Vagina (tissue), 2 donors: ENCODE measurements around the gene DOCK2. TPM values are rescaled to one million over a fixed set of nuclear protein-coding genes. Genes with fewer than 3 reads are reported as not detected.

Source experiments
- DNase-seq, 2 donors: peaks; one replicate each; pipeline ENCODE4 v3.0.0-alpha.2; 2017; ENCODE audit errors: extremely low spot score in 2 of 2
- H3K27ac ChIP-seq: fragments of 200-600 bp; sonication (generic); one replicate; pipeline ENCODE4 v1.5.1; 2019
- H3K27me3 ChIP-seq: fragments of 200-600 bp; sonication (generic); one replicate; pipeline ENCODE4 v1.5.1; 2019
- H3K36me3 ChIP-seq, 2 donors: fragments of 200-600 bp; sonication (generic); one replicate each; pipeline ENCODE4 v1.5.1; 2017 to 2019
- H3K4me1 ChIP-seq: fragments of 200-600 bp; sonication (generic); one replicate; pipeline ENCODE4 v1.5.1; 2019
- H3K4me3 ChIP-seq, 2 donors: fragments of 200-600 bp; sonication (generic); 1 replicate in 1 of 2; 2 replicates in 1 of 2; pipeline ENCODE4 v1.5.1; 2016 to 2019
- H3K9me3 ChIP-seq: fragments of 200-600 bp; sonication (generic); one replicate; pipeline ENCODE4 v1.5.1; 2019
- CTCF ChIP-seq, 3 experiments: fragments of 450-650 bp in 2 of 3; fragments of 200-600 bp in 1 of 3; sonication (generic) in 1 of 3; IDR thresholded peaks; one replicate each; pipeline ENCODE4 v1.5.1; 2017 to 2019; ENCODE audit warnings: antibody characterized with exemption in 3 of 3, mild to moderate bottlenecking in 2 of 3, moderate library complexity in 2 of 3
- POLR2A ChIP-seq, 2 donors: fragments of 450-650 bp; IDR thresholded peaks; one replicate each; pipeline ENCODE4 v1.6.1; 2017; ENCODE audit warnings: antibody characterized with exemption in 2 of 2, mild to moderate bottlenecking in 2 of 2, moderate library complexity in 2 of 2
- POLR2AphosphoS5 ChIP-seq, 2 donors: sonication (generic); formaldehyde crosslinking; IDR thresholded peaks; one replicate each; pipeline ENCODE4 v1.9.0; 2017; ENCODE audit warnings: antibody characterized with exemption in 2 of 2, mild to moderate bottlenecking in 2 of 2, low read depth in 1 of 2; ENCODE audit not compliant: insufficient read depth in 1 of 2
- intact Hi-C: fragments of 100-400 bp; cut with DNase I; formaldehyde crosslinking; loops from one replicate; pipeline ENCODE4 v1.15.1; 2023
- total RNA-seq: library from RNA; depleted of rRNA; stranded (reverse); fragments of >200 nt; gene quantifications from one replicate; pipeline ENCODE4 v1.2.3, GENCODE V29; 2016

Gene DOCK2
- total RNA-seq, 1 donor from 2014 or later = 18.2 TPM

GRCh38 chr5:169847519-169847918, 210.4 kb downstream of the DOCK2 start:
- Histone ChIP-seq H3K27ac (no peak overlapping the region), H3K4me1 (no peaks in the 10 kb centered on the region), H3K36me3 (no peaks in the 10 kb centered on the region), H3K4me3 (no peak overlapping the region), H3K9me3 (no peaks in the 10 kb centered on the region), H3K27me3 (no peaks in the 10 kb centered on the region)
- no peak for DNase-seq
- no peak for TF ChIP-seq POLR2AphosphoS5 (IDR thresholded peaks at IDR 0.05; ENCODE audit: insufficient read depth in 1 of 2, low read depth in 1 of 2)
- no peak for TF ChIP-seq CTCF (IDR thresholded peaks at IDR 0.05)
- no peak for TF ChIP-seq POLR2A (IDR thresholded peaks at IDR 0.05)
- intact Hi-C loops = no loop called here

- Histone ChIP-seq H3K27ac (no peak overlapping the region), H3K36me3 (no peaks in the 10 kb centered on the region), H3K27me3 (no peaks in the 10 kb centered on the region), H3K4me3 (no peak overlapping the region), H3K4me1 (no peaks in the 10 kb centered on the region), H3K9me3 (no peaks in the 10 kb centered on the region)
- no peak for DNase-seq
- intact Hi-C loops = no loop called here
- TF ChIP-seq POLR2A (IDR thresholded peaks at IDR 0.05) (no peak), POLR2AphosphoS5 (IDR thresholded peaks at IDR 0.05; ENCODE audit: insufficient read depth in 1 of 2, low read depth in 1 of 2) (no peak), CTCF (IDR thresholded peaks at IDR 0.05) (no peak)
Measured at GRCh38 chr5:169848271-169848670, 211.2 kb downstream of the DOCK2 start.

DNA sequence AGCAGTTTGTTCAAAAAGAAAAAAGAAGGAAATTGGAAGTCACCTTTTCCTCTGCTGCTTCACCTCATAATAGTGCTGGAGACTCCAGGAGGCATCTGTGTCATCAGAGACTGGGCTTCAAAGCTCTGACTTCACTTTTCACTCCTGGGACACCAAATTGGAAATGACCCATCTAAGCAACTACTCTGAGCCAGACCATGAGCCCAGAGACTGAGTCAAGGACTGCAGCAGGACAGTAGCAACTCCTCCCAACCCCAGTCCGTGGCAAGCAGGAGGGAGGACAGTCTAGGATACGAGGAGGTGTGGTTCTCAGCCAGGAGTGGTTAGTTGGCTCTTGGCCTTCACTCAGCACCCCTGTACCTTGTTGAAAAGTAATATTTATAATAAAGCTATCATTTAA, 211.7 kb downstream of the DOCK2 start:
- no peak for DNase-seq
- H3K9me3 ChIP-seq = no peaks in the 10 kb centered on the region
- H3K4me1 ChIP-seq = no peaks in the 10 kb centered on the region
- intact Hi-C loops = no loop called here
- H3K27ac ChIP-seq = no peak overlapping the region
- H3K36me3 ChIP-seq = no peaks in the 10 kb centered on the region
- TF ChIP-seq POLR2AphosphoS5 (IDR thresholded peaks at IDR 0.05; ENCODE audit: insufficient read depth in 1 of 2, low read depth in 1 of 2) (no peak), CTCF (IDR thresholded peaks at IDR 0.05) (no peak), POLR2A (IDR thresholded peaks at IDR 0.05) (no peak)
- H3K27me3 ChIP-seq = no peaks in the 10 kb centered on the region
- H3K4me3 ChIP-seq = no peak overlapping the region

DNA sequence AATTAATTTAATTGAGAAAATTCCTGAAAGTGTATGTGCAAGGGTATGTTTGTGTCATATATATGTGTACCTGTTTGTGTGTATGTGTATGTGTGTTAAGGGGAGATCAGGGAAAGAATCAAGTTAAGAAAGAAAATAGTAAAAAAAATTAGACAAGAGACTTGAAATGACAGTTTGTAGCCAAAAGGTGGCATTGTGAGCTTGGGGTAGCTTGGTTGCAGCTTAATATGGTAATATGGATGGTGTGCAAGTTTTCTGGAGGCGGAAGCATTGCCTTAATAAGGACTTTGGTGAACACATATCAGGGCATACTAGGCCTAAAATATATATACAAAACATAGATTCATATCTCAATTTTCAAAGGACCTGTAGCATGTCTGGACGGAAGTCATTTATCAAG, 213.3 kb downstream of the DOCK2 start:
- Histone ChIP-seq H3K4me1 (no peaks in the 10 kb centered on the region), H3K36me3 (no peaks in the 10 kb centered on the region), H3K27ac (no peak overlapping the region), H3K4me3 (no peak overlapping the region), H3K9me3 (no peaks in the 10 kb centered on the region), H3K27me3 (no peaks in the 10 kb centered on the region)
- intact Hi-C loops = no loop called here
- no peak for TF ChIP-seq POLR2AphosphoS5 (IDR thresholded peaks at IDR 0.05; ENCODE audit: insufficient read depth in 1 of 2, low read depth in 1 of 2)
- no peak for TF ChIP-seq CTCF (IDR thresholded peaks at IDR 0.05)
- TF ChIP-seq POLR2A (IDR thresholded peaks at IDR 0.05) = no peak
- DNase-seq = no peak

DNA sequence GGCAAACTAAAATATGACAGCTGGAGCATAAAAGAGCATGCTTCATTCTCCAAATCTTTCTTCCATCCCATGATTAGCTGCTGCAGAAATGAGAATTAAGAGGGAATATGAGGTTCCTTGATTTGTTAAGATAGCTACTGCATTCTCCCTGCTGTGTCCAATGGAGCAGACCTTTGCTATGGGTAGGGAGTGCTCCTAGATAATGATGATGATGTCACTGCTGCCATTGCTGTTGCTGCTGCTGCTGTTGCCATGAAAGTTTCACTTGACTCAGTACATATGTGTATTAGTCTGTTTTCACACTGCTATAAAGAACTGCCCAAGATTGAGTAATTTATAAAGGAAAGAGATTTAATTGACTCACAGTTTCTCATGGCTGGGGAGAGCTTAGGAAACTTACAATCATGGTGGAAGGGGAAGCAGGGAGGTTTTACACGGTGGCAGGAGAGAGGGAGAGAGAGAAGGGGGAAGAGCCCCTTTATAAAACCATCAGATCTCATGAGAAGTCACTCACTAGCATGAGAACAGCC, 214.3 kb downstream of the DOCK2 start:
- no peaks in the 10 kb centered on the region for H3K27me3 ChIP-seq
- H3K4me1 ChIP-seq = no peaks in the 10 kb centered on the region
- no peaks in the 10 kb centered on the region for H3K9me3 ChIP-seq
- no peak for DNase-seq
- intact Hi-C loops = no loop called here
- TF ChIP-seq POLR2AphosphoS5 (IDR thresholded peaks at IDR 0.05; ENCODE audit: insufficient read depth in 1 of 2, low read depth in 1 of 2) (no peak), CTCF (IDR thresholded peaks at IDR 0.05) (no peak), POLR2A (IDR thresholded peaks at IDR 0.05) (no peak)
- no peaks in the 10 kb centered on the region for H3K36me3 ChIP-seq
- H3K4me3 ChIP-seq = no peak overlapping the region
- H3K27ac ChIP-seq = no peak overlapping the region
